Liver (tissue), 3 donors: ENCODE measurements around the gene PGM5.

Experiments
- ATF3 ChIP-seq: IDR thresholded peaks from 2 replicates; pipeline ENCODE4 v1.6.1; 2016; ENCODE audit warnings: antibody characterized with exemption
- CTCF ChIP-seq: fragments of 150-350 bp; IDR thresholded peaks from 2 replicates; pipeline ENCODE4 v1.5.1; 2017; ENCODE audit warnings: improper control_type of control experiment, low read depth, low read length; ENCODE audit not compliant: missing input control
- EGR1 ChIP-seq, 2 donors: IDR thresholded peaks; 2 replicates each; pipeline ENCODE4 v1.6.1; 2016 to 2018; ENCODE audit warnings: antibody characterized with exemption in 2 of 2, low read depth in 2 of 2
- GABPA ChIP-seq, 2 donors: IDR thresholded peaks in 1 of 2; conservative IDR thresholded peaks in 1 of 2; 2 replicates each; pipeline ENCODE4 v1.6.1; 2016; ENCODE audit warnings: antibody characterized with exemption in 2 of 2, mild to moderate bottlenecking in 1 of 2, moderate library complexity in 1 of 2
- HNF4G ChIP-seq: IDR thresholded peaks from 2 replicates; pipeline ENCODE4 v1.6.1; 2016; ENCODE audit warnings: antibody characterized with exemption
- JUND ChIP-seq, 2 donors: IDR thresholded peaks; 2 replicates each; pipeline ENCODE4 v1.6.1; 2016; ENCODE audit warnings: antibody characterized with exemption in 2 of 2
- MAX ChIP-seq: IDR thresholded peaks from 2 replicates; pipeline ENCODE4 v1.6.1; 2016; ENCODE audit warnings: antibody characterized with exemption
- RAD21 ChIP-seq, 2 donors: IDR thresholded peaks; 2 replicates each; pipeline ENCODE4 v1.6.1; 2016; ENCODE audit warnings: antibody characterized with exemption in 2 of 2, mild to moderate bottlenecking in 2 of 2
- REST ChIP-seq: IDR thresholded peaks from 2 replicates; pipeline ENCODE4 v1.6.1; 2016; ENCODE audit warnings: antibody characterized with exemption, mild to moderate bottlenecking
- RXRA ChIP-seq, 2 donors: IDR thresholded peaks; 2 replicates each; pipeline ENCODE4 v1.6.1; 2017 to 2018; ENCODE audit warnings: antibody characterized with exemption in 2 of 2, mild to moderate bottlenecking in 1 of 2
- SP1 ChIP-seq: IDR thresholded peaks from 2 replicates; pipeline ENCODE4 v1.6.1; 2018; ENCODE audit warnings: antibody characterized with exemption, mild to moderate bottlenecking
- TAF1 ChIP-seq: conservative IDR thresholded peaks from 2 replicates; pipeline ENCODE4 v1.6.1; 2016; ENCODE audit warnings: antibody characterized with exemption, mild to moderate bottlenecking
- YY1 ChIP-seq: IDR thresholded peaks from 2 replicates; pipeline ENCODE4 v1.6.1; 2016; ENCODE audit warnings: antibody characterized with exemption, mild to moderate bottlenecking
- ZBTB33 ChIP-seq: IDR thresholded peaks from 2 replicates; pipeline ENCODE4 v1.6.1; 2016; ENCODE audit warnings: antibody characterized with exemption
- donor health status: healthy.
- donor health status: healthy.

GRCh38 chr9:68505681-68506409 is 149.4 kb downstream of the PGM5 start:
- no peak for TF ChIP-seq EGR1 (IDR thresholded peaks at IDR 0.05; ENCODE audit: low read depth in 2 of 2)
- no peak for TF ChIP-seq CTCF
- peak; percentile 62 for TF ChIP-seq SP1
- TF ChIP-seq REST: no peak
- TF ChIP-seq RAD21 (IDR thresholded peaks at IDR 0.05): peak in 1 of 2 donors; percentile 3
- TF ChIP-seq YY1: no peak
- no peak for TF ChIP-seq ZBTB33
- no peak for TF ChIP-seq ATF3
- TF ChIP-seq MAX: no peak
- peak; percentile 47 to 57 for TF ChIP-seq RXRA (IDR thresholded peaks at IDR 0.05)
- no peak for TF ChIP-seq JUND (IDR thresholded peaks at IDR 0.05)
- no peak for TF ChIP-seq TAF1
- peak; percentile 11 for TF ChIP-seq HNF4G
- TF ChIP-seq GABPA (IDR thresholded peaks at IDR 0.05 in 1 of 2, conservative IDR thresholded peaks at IDR 0.05 in 1 of 2): no peak
